Effector CD8-positive, alpha-beta T cell (primary cell): ENCODE results near the gene HOXA5.

Experiments
- DNase-seq: peaks from one replicate; lab custom pipeline; 2025; lab: John Stamatoyannopoulos, UW

Gene HOXA5

DNA sequence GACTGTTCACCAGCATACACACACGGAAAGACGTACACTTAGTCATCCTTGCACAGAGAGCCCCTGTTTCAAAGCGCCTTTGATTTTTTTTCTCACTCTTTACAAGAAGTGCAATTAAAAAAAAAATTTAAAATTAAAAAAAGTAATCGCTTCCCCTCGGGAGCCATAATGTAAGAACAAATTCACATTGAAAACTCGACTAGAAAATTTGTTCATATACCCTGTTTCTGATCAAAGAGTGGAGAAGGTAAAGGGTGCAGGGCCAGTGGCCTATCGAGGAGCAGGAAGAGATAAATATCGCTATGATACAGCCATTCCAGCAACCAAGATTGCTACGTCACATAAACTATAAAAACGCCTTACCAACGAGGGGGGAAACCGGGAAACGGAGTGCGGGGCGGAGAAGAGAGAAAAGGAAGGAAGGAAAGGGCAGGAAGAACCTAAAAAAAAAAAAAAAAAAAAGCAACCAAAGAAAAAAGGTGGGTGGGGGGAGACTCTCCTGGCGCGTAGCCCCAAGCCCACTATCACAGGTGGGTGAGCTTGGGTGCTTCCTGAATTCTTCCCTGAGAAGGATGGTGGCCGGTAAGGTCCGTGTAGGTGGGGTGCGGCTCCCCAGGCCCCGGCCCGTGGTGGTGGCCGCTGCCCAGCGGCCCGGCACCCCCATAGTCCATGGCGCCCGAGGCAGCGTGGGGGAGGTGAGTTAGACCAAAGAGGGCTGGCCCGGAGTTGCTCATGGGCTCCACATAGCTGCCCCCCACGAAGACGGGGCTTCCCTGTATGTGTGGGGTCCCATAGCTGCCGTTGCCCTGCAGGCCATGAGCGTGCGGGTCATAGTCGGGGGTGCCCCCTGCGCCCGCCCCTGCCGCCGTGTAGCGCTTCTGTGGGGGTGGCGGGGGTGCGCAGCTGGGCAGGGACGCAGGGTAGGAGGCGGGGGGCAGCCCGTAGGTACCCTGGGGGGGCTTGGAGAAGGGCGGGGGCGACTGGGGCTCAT is 35.8 kb downstream of the HOXA5 start:
- no peak for DNase-seq

- no peak for DNase-seq
These were observed 36.6 kb downstream of the HOXA5 start for GRCh38 chr7:27106901-27107240.

DNA sequence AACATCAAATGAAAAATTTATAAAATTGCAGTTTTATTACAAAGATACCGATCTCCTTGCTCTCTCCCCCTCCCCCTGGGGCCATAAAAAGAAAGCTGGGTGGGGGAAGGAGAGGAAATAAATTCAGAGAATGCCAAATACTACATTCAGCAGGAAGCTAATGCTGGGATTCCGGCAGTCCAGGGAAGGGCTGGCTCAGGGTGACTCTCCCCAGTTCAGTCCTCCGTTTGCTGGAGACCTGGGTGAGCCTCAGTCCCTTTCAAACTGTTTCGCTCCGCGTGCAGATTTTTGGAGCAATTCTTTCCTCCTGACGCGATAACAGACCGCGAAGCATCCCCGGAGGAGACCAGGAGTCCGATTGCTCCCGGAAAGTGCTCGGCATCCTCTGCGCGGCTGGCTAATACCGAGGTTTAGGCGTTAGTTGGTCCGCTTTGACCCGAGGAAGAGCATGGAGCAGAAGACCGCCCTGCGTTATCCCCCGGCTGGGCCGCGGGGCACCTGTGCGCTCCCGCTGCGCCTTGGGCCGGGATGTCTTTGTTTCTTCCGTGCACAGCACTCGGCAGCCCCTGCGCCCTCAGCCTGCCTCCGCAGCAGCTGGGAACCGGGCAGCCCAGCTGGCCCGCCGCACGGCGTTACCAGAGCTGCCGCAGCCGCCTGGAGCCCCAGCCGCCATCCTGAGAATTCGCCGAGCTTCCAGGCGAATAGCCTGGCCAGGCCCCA is 37.1 kb downstream of the HOXA5 start:
- DNase-seq = no peak

GRCh38 chr7:27105301-27106031 is 38.0 kb downstream of the HOXA5 start:
- DNase-seq = no peak

DNA sequence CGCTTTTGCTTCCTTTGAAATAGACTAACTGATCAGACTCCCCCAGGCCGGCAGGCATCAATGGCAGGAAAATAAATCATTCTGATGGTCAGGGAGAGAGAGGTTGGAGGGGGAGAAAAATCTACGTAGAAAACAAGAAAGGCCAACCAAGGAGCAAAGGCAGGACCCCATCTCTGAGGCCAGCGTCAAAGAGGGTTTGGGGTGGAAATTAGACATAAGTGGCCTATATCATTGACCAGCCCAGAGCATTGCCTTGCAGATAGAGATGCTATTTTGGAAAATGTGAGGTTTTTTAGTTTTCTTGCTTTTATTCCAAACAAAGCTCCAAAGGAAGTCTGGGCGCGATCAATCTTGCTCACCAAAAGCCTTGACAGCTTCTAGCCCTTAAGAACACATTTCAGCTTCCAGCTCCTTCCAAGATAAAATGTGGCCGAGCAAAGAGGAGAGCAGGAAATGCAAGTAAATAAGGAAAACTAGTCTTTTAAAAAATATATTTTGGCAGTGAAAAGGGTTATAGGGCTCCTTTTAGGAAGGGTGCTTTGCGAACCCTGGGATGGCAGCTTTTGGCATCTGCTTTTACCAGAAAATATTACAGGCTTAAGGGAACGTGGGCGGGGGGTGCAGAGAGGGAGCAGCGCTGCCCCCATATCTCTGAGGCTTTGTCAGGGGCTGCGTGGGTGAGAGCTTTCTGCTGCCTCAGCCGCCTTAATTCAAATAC is 39.0 kb downstream of the HOXA5 start:
- DNase-seq = no peak

DNA sequence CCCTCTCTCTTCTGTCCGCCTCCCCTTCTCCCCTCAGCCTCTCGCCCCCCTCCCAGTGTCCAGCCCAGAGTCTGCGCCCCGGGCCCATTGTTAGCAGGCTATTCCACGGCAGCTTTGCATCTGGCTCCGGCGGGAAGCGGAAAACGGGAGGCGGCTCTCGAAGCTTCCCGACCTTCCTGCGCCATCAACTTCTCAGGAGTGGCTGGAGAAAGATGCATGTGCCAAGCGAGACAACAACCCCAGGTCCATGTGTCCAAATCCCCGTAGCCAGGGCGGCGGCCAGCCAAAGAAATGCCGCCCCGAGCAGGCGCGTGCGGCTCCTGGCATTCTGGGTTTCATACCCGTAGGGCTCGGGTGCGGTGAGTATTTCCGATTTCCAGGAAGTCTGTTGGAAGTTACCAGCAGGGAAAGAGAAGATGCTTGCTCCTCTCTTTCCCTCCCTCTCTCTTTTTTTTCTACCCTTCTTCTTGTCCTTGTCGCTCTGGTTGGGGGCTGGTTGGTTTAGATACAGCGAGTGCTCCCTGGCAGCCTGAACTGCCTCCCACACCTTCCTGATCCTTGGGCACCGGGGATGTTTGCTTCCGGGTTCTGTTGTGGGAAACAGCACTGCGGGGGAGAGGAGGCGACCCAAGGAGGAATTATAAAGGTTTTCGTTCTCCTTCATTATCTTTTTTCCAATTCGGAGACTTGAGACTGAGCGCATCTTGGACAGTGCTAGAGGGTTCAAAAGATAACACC is 39.8 kb downstream of the HOXA5 start:
- DNase-seq = no peak

DNA sequence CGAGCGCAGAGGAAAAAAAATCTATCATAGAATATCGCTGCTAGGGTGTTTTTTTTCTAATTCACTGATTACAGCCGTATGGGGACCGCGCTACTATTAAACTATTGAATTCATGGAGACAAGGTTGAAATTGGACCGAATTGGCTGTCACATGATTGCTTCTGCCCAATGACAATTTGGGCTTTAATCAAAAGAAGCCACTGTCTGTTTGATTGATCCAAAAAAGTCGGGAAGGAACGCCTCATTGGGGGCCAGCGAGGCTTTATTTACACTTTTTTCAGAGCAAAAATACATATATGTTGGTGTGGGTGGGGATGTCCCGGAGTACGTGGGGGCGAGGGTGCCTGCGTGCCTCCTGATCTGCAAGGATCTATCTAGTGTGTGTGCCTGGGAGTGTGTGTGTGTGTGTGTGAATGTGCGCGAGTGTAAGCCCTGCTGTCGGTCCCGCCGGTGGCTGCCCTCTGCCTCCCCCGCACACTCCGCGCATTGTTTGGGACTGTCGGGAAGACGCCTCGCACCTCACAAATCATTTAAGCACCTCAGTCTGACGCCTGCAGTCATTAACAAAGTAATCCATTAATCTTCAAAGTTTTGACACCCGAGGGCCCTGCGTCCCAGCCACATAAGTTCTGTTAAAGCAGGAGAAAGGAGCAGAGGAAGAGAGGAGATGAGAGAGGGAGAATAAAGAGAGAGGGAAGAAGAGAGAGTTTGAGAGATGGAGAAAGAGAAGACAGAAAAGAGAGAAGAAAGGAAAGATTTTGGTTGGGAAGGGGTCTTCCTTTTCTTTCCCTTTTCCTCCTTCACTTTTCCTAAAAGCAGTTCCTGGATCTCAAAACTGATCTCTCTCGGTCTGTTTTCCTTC is 40.7 kb downstream of the HOXA5 start, which contains the start of gene HOXA2:
HOXA2 (minus strand) TSS at position 103 of the 862 bp plus-strand sequence. CDS start 183 bp downstream, outside the sequence.
- no peak for DNase-seq

DNA sequence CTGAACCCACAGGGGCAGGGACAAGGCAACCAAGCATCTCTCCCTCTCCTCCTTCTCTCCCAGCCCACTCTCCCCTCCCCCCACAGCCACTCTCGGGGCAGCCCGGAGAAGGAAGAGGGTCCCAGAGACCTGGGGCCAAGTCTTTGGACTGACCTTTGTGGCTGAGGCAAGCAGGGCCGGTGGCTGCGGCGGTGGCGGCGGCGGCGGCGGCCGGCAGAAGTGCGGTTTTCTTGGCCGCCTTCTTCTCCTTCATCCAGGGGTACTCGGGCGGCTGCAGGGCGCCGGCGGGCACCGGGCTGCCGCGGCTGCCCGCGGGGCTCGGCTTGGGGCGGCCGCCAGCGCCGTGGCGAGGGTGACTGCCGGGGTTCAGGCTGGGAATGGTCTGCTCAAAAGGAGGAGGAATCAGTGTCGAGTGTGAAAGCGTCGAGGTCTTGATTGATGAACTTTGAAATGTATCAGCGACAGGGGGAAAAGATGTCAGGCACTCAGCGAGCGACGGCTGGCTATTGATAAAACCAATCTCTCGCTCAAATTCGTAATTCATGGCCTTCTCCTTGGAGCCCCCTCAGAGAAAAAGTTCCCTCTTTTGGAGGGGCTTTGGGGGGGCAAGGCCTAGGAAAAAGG is 41.4 kb downstream of the HOXA5 start:
- no peak for DNase-seq

DNA sequence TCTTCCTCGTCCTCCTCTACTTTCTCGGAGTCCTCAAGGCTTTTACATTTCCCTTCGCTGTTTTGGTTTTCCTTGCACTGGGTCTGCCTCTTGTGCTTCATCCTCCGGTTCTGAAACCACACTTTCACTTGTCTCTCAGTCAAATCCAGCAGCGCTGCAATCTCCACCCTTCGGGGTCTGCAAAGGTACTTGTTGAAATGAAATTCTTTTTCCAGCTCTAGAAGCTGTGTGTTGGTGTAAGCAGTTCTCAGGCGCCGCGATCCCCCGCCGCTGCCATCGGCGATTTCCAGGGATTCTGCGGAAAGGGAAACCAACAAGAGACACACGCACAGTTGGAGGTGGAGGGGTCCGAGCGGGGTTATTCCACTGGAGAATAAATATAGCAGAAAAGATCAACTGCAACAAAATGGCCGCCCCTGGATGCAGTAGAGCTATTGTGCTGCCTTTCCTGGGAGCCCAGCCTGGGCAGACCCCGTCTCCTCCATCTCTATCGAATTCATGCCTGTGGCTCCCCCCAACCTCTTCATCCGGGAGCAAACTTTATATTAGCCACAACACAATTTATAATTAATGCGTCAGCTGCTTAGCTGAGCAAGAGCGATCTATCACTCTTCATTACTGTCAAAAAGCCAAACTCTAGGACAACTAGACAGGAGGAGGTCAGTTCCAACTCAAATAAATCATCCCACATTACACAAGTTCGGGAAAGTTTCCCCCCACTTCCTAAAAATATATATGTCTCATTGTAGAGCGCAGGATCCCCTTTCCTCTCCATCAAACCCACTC is 42.1 kb downstream of the HOXA5 start:
- DNase-seq = no peak

- DNase-seq = no peak
These were observed 42.7 kb downstream of the HOXA5 start for GRCh38 chr7:27100694-27101170.

GRCh38 chr7:27099453-27100370 is 43.8 kb downstream of the HOXA5 start:
- DNase-seq = no peak

DNA sequence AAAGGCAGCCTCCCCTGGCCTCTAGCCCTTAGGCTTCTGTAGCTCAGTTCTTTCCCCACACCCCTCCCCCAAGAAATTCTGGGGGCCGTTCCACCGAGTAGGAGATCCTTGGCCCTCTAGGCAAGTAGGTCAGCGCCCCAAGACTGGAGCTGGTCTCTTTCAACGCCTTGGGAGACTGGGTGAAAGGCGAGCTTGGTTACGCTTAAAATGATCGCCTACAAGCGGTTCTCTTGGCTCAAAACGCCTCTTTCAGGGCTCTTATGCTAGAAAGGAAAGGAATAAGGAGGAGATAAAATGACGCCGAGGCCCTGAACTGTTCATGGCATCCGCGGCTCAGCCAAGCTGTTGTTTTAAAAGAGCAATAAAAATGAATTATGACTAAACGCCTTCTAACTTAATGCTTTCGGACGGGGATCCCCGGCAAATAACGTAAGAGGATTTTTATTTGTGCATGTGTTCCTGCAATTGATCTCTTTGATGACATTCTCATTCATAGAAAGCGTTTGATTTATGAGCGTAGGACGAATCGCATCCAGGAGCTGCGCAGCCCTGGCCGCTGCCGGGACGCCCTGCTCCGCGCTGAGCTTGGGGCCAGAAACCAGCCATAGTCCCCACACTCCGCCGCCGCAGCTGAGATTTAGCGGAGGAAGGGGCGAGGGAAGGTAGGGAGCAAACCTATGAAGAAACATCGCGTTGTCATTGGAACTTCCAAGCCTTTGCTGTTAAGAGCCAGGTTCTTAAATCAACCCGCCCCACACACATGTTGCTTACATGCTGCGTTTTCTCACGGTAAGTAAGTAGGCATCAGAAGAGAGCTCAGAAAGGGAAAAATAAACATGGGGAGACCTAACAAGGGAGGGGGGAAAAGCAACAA is 44.7 kb downstream of the HOXA5 start:
- DNase-seq = no peak

- no peak for DNase-seq
These were observed 45.5 kb downstream of the HOXA5 start for GRCh38 chr7:27097686-27098577.

- DNase-seq = no peak
These were observed 46.5 kb downstream of the HOXA5 start for GRCh38 chr7:27096768-27097514.
